Embryonic facial prominence (tissue), 1 donor: ENCODE measurements around the gene GUCY2D.
"Not testable (repeated sequence)": the region's sequence is repeated elsewhere in the genome, so short reads cannot be mapped to it uniquely, and the experiment has no call there.

ENCODE experiments used
- DNase-seq: peaks from one replicate; pipeline ENCODE4 v3.0.0-alpha.2; 2016; ENCODE audit errors: extremely low spot score

Gene GUCY2D

GRCh38 chr17:8044819-8045810 lies 42.7 kb downstream of the GUCY2D start:
- no peak for DNase-seq

- no peak for DNase-seq
Observed at GRCh38 chr17:8046306-8046928, 44.0 kb downstream of the GUCY2D start.

DNA sequence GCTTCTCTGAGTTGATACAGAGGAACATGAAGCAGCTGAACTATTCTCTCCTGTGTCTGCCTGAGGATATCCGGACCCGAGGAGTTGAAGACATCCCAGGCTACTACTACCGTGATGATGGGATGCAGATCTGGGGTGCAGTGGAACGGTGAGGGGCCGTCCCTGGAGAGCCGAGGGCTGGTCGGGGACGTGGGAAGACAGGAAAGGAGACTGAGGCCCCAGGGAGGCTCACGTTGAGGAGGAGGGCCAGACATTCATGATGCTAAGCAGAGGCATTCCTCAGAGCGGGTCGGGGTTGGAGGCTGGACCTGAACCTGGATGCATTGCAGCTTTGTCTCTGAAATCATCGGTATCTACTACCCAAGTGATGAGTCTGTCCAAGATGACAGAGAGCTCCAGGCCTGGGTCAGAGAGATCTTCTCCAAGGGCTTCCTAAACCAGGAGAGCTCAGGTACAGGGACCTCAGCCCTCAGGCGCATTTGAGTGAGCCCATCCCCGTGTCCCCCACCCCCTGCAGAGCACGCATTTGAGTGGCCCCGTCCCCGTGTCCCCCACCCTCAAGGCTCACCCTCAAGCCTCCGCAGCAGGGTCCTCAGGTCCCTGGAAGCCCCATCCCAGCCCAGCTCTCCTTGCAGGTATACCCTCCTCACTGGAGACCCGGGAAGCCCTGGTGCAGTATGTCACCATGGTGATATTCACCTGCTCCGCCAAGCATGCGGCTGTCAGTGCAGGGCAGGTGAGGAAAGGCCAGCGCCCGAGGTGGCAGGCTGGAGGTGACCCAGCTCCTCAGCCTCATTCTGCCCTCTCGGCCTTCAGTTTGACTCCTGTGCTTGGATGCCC lies 44.7 kb downstream of the GUCY2D start:
- DNase-seq: no peak

- no peak for DNase-seq
Observed at GRCh38 chr17:8047769-8048110, 45.3 kb downstream of the GUCY2D start.

DNA sequence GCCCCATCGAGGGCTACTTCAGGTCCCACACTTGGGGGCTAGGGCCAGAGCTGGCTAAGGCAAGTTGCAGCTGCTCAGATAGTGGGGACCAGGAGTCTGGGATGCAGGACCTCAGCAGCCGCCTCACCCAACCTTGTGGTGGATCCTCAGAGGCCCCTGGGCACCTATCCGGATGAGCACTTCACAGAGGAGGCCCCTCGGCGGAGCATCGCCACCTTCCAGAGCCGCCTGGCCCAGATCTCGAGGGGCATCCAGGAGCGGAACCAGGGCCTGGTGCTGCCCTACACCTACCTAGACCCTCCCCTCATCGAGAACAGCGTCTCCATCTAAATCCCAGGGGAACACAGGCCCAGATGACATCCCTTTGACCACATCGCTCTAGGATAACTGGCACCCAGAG lies 45.8 kb downstream of the GUCY2D start:
- DNase-seq: no peak

- DNase-seq: no peak
Observed at GRCh38 chr17:8048736-8049135, 46.3 kb downstream of the GUCY2D start.

DNA sequence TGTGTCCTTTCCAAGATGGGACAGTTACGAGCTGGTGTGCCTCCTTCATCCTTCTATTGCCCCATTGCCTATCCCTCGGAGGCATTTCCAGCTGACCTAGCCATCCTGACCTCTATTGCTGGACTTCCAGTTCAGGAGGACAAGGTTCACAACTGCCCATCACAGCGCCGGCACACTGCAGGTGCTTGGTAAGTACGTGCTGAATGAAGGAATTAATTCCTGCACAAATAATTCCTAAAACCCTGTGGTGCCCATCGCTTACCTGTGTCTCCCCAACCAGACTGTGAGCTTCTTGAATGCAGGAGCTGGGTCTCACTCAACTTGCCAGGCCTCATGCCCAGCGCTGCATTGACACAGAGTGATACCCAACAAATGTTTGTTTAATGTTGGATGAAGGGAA lies 49.4 kb downstream of the GUCY2D start:
- DNase-seq: no peak

- DNase-seq: no peak
Observed at GRCh38 chr17:8052256-8053252, 50.1 kb downstream of the GUCY2D start.

DNA sequence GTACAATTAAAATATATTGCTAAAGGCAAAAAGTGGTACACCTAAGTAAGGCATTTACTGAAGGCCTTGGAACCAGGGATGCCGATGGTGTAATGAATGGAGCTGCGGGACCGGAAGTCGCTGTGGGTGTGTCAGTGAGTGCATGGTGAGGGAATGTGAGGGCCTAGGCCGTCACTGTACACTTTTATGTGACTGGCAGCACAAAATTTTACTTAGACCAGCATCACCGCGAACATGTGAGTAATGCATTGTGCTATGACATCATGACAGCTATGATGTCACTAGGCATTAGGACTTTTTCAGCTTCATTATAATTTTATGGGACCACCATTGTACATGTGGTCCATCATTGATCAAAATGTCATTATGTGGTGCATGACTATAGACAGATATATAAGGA lies 51.2 kb downstream of the GUCY2D start:
- DNase-seq: no peak

DNA sequence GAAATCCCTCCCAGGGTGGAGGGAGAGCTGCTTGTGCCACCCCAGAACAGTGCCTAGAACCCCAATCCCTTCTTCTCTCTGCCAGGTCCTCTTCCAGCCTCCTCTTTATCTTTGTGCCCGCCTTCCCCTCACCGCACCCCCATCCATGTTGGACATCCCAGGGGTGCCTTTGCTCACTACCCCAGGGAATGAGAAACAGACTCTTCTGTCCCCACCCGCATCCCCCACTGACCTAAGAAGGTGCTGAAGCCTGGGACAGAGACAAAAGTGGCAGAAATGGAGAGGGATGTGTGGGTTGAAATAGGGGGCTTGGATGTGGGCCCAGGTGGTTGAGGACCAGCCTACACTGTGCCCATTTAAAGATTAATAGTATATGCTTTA lies 53.4 kb downstream of the GUCY2D start:
- no peak for DNase-seq

- no peak for DNase-seq
Observed at GRCh38 chr17:8056232-8056975, 54.0 kb downstream of the GUCY2D start.

- DNase-seq: no peak
Observed at GRCh38 chr17:8056976-8057625, 54.7 kb downstream of the GUCY2D start.

DNA sequence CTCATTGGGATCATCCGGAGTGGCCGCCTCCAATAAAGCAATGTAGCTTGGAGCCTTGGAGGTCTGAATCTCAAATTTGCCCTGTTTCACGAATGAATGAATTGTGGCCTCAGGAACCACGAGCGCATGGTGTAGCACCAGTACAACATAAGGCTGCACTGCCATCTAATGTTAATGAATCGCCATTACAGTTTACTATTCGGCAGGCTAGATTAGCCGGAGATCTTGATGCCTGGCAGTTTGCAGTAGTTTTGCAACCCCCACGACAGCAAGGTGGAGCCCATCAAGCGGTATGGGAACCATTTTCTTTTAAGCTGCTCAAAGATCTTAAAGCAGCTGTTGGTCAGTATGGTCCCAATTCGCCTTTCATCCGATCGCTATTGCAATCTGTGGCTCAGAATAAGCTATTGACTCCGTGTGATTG lies 55.3 kb downstream of the GUCY2D start:
- peak; percentile 76 for DNase-seq

GRCh38 chr17:8059131-8059530 lies 56.7 kb downstream of the GUCY2D start:
- no peak for DNase-seq

DNA sequence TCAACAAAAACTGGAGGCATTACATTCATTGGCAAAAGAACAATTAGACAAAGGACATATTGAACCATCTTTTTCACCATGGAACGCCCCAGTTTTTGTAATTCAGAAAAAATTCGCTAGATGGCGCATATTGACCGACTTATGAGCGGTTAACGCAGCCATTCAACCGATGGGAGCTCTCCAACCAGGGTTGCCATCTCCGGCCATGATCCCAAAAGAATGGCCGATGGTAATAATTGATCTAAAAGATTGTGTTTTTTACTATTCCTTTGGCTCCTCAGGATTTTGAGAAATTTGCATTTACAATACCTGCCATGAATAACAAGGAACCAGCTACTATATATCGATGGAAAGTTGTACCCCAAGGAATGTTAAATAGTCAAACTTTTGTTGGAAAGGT lies 57.9 kb downstream of the GUCY2D start:
- DNase-seq: no peak

- DNase-seq: not testable (repeated sequence)
Observed at GRCh38 chr17:8061851-8062250, 59.4 kb downstream of the GUCY2D start.

DNA sequence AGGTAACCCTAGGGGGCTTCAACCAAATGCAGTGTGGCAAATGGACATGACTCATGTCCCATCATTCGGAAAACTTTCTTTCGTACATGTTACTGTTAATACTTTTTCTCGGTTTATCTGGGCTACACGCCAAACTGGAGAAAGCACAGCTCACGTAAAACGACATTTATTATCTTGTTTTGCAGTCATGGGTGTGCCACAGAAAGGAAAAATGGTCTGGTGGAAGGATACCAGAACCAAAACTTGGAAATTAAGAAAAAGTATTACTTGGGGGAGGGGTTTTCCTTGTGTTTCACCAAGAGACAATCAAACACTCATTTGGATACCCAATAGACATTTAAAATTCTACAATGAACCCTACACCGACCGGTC lies 60.0 kb downstream of the GUCY2D start:
- DNase-seq: no peak

GRCh38 chr17:8062807-8063483 lies 60.5 kb downstream of the GUCY2D start:
- no peak for DNase-seq
